Prostate gland (tissue), 2 donors: ENCODE results near the gene FGA.

ENCODE experiments used
- POLR2A ChIP-seq: fragments of 450-650 bp; IDR thresholded peaks from one replicate; pipeline ENCODE4 v1.6.1; 2016; ENCODE audit warnings: antibody characterized with exemption, mild to moderate bottlenecking
- POLR2AphosphoS5 ChIP-seq: sonication (generic); formaldehyde crosslinking; IDR thresholded peaks from one replicate; pipeline ENCODE4 v1.6.1; 2017; ENCODE audit warnings: antibody characterized with exemption
- TF ChIP-seq, protein P1 (sequence below), 4 experiments: fragments of 200-600 bp in 2 of 4; fragments of 450-650 bp in 2 of 4; sonication (generic) in 2 of 4; IDR thresholded peaks; 1 replicate in 3 of 4; 2 replicates in 1 of 4; pipeline ENCODE4 v1.5.1; 2016 to 2019; ENCODE audit warnings: antibody characterized with exemption in 4 of 4, mild to moderate bottlenecking in 2 of 4, moderate library complexity in 2 of 4

DNA sequence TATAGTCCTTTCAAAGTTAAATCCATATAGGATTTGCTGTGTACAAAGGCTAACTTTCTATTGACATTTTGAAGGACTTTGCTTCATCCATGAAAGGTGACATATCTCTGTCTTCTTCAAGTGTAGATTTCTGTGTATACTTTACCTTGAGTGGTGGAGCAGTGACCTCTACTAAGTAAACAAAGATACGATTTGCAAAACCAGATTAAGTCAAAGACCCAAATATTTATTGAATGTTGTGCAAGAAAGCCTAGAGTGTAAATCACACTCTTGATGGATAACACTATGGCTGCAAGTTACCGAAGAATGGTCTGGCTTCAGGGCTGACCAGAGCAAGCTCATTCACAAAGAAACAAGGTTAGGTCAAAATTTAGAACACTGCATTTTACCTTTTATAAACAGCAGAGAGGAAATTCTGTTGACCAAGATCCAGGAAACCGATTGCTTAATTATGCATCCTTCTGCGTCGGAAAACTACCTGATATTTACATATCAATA is 27.3 kb upstream of the FGA start:
- TF ChIP-seq, protein P1, sequence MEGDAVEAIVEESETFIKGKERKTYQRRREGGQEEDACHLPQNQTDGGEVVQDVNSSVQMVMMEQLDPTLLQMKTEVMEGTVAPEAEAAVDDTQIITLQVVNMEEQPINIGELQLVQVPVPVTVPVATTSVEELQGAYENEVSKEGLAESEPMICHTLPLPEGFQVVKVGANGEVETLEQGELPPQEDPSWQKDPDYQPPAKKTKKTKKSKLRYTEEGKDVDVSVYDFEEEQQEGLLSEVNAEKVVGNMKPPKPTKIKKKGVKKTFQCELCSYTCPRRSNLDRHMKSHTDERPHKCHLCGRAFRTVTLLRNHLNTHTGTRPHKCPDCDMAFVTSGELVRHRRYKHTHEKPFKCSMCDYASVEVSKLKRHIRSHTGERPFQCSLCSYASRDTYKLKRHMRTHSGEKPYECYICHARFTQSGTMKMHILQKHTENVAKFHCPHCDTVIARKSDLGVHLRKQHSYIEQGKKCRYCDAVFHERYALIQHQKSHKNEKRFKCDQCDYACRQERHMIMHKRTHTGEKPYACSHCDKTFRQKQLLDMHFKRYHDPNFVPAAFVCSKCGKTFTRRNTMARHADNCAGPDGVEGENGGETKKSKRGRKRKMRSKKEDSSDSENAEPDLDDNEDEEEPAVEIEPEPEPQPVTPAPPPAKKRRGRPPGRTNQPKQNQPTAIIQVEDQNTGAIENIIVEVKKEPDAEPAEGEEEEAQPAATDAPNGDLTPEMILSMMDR (IDR thresholded peaks at IDR 0.05), result no peak
- no peak for TF ChIP-seq POLR2AphosphoS5
- no peak for TF ChIP-seq POLR2A
